ENCODE measurements around the gene NEUROG1. TPM values are rescaled to one million over a fixed set of nuclear protein-coding genes. Genes with fewer than 3 reads are reported as not detected.
A peak's percentile ranks its signal among the peaks of the same experiment; 100 is the strongest.

The NEUROG1 gene
- total RNA-seq, 1 donor from 2014 or later: not detected

DNA sequence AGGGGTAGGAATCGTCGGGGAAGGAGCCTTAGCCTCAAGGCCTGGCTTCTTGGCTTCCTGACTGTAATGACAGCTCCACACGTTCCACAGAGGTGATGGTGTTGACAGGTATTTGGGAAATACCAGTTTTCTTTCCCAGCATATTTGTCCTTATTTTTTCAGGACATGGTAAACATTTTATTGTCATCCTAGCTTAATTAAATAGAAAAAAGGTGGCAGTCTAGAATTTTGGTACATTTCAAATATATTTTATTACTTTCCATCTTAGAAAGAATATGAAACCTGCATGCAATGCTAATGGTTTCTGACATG lies 34.6 kb upstream of the NEUROG1 start:
- intact Hi-C loops (cut with DNase I): no loop called here
- no peaks in the 10 kb centered on the region for H3K4me1 ChIP-seq

DNA sequence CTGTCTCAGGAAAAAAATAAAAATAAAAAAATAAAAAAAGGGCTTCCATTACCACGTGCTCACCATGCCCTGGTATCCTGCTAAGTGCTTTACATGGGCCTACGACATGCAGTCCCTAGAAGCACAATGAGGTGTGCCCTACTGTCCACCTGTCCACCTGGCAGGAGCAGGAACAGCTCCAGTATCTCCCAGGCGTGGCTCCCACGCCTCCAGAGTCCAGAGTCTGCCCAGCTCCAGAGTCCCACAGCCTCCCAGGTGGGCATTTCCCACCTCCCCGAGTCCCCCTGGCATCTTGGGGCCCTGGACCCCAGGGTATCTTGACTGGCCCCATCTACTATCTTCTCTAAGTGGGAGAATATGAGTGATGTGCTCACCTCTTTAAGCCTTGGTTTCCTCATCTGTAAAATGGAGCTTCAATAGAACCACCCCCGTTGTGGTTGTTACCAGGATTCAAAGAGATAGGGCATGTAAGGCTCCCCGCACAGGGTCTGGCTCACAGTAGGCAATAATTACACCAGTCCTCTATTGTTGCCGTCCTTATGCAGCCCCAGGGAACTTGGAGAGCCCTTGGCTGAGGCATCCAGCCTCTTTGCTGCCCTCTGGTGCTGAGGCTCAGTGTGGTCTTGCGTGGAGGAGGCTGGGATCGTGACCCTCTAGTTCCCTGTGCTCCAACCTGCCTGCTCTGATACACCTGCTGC lies 34.1 kb upstream of the NEUROG1 start:
- no peak for DNase-seq (ENCODE audit: low spot score in 2 of 2)
- Histone ChIP-seq H3K27ac (no peak overlapping the region), H3K36me3 (no peaks in the 10 kb centered on the region), H3K9me3 (no peaks in the 10 kb centered on the region), H3K27me3 (no peaks in the 10 kb centered on the region), H3K4me1 (no peaks in the 10 kb centered on the region), H3K4me3 (no peak overlapping the region)
- intact Hi-C loops (cut with DNase I): no loop called here
- TF ChIP-seq, protein P1, sequence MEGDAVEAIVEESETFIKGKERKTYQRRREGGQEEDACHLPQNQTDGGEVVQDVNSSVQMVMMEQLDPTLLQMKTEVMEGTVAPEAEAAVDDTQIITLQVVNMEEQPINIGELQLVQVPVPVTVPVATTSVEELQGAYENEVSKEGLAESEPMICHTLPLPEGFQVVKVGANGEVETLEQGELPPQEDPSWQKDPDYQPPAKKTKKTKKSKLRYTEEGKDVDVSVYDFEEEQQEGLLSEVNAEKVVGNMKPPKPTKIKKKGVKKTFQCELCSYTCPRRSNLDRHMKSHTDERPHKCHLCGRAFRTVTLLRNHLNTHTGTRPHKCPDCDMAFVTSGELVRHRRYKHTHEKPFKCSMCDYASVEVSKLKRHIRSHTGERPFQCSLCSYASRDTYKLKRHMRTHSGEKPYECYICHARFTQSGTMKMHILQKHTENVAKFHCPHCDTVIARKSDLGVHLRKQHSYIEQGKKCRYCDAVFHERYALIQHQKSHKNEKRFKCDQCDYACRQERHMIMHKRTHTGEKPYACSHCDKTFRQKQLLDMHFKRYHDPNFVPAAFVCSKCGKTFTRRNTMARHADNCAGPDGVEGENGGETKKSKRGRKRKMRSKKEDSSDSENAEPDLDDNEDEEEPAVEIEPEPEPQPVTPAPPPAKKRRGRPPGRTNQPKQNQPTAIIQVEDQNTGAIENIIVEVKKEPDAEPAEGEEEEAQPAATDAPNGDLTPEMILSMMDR (IDR thresholded peaks at IDR 0.05): peak in 2 of 3 experiments; percentile 10 to 24

More for the DNA sequence above, 34.6 kb upstream of the NEUROG1 start:
- H3K9me3 ChIP-seq: no peaks in the 10 kb centered on the region
- TF ChIP-seq, protein P1 (IDR thresholded peaks at IDR 0.05): no peak
- no peak overlapping the region for H3K27ac ChIP-seq
- H3K27me3 ChIP-seq: no peaks in the 10 kb centered on the region
- H3K36me3 ChIP-seq: no peaks in the 10 kb centered on the region
- H3K4me3 ChIP-seq: no peak overlapping the region
- DNase-seq (ENCODE audit: low spot score in 2 of 2): no peak

DNA sequence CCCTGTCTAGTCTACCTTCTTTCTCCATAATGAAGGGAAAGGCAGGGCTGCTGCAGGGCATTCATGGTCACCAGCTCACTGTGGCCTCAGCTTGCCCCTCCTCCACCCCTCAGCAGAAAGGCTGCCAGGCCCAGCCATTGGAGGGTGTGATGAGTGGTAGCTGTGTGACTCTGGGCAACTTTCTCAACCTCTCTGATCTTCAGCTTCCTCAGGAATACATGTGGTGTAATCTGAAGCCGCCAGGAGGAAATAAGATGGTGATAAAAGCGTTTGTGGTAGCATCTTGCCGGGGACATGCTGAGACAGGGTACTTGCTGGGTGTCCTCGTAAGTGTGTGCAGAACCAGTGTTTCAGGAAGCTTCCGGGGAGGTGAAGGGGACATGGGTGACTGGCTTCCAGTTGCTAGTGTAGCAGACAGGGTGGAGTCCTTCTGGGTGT lies 33.2 kb upstream of the NEUROG1 start:
- TF ChIP-seq, protein P1 (IDR thresholded peaks at IDR 0.05): no peak
- DNase-seq (ENCODE audit: low spot score in 2 of 2): no peak
- Histone ChIP-seq H3K9me3 (no peaks in the 10 kb centered on the region), H3K27ac (no peak overlapping the region), H3K27me3 (no peaks in the 10 kb centered on the region), H3K36me3 (no peaks in the 10 kb centered on the region), H3K4me3 (no peak overlapping the region), H3K4me1 (no peaks in the 10 kb centered on the region)
- intact Hi-C loops (cut with DNase I): no loop called here

DNA sequence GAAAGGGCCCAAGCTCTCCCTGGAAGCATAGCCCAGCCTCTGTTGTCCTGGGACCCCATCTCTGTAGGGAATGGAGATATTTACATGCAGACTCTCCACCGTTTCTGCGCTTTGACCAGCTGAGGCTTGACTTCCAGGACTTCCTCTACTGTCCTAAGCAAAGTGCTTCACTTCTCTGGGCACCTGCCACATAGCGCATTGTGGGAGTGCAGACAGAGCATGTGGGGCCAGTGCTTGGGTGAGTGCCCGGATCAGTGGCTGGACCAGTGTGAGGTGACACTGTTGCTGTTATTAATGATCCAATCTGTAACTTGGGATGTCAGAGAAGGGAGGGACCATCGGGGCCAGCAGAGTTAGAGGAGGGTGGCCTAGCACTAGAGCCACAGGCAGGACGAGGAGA lies 32.5 kb upstream of the NEUROG1 start:
- Histone ChIP-seq H3K36me3 (no peaks in the 10 kb centered on the region), H3K9me3 (no peaks in the 10 kb centered on the region), H3K4me1 (no peaks in the 10 kb centered on the region), H3K27ac (no peak overlapping the region), H3K27me3 (no peaks in the 10 kb centered on the region), H3K4me3 (no peak overlapping the region)
- TF ChIP-seq, protein P1 (IDR thresholded peaks at IDR 0.05): no peak
- DNase-seq (ENCODE audit: low spot score in 2 of 2): no peak
- intact Hi-C loops (cut with DNase I): no loop called here

DNA sequence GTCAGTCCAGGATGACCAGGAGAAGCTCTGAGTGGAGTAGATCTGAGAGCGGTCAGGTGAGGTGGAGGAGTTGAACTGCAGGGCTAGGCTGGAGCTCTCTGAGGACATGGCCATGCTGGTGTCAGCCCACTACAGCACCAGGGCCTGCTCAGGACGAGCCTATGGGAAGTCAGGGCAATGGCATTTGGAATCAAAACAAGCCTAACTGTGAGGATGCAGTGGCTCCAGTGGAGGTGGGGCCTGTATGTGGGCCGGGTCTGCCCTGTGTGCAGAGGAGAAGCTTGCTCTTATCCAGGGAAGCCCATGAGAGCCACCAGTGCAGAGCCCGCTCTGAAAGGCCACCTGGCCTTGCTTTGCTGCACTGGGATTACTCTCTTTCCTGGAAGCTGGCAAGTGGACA lies 31.9 kb upstream of the NEUROG1 start:
- no peaks in the 10 kb centered on the region for H3K9me3 ChIP-seq
- intact Hi-C loops (cut with DNase I): no loop called here
- DNase-seq (ENCODE audit: low spot score in 2 of 2): no peak
- H3K36me3 ChIP-seq: no peaks in the 10 kb centered on the region
- H3K4me1 ChIP-seq: no peaks in the 10 kb centered on the region
- TF ChIP-seq, protein P1 (IDR thresholded peaks at IDR 0.05): no peak
- no peaks in the 10 kb centered on the region for H3K27me3 ChIP-seq
- no peak overlapping the region for H3K4me3 ChIP-seq
- H3K27ac ChIP-seq: no peak overlapping the region

Measured in ascending aorta (tissue), 2 donors.